BJ (cell line): ENCODE data around the gene PSD4. TPM values are rescaled to one million over a fixed set of nuclear protein-coding genes. Genes with fewer than 3 reads are reported as not detected.

ENCODE experiments used
- CTCF ChIA-PET: fragments of 350-600 bp; formaldehyde crosslinking; extraction: SDS; loops from one replicate; lab custom pipeline; 2021; ENCODE audit warnings: antibody characterized with exemption, inconsistent platforms; lab: Yijun Ruan, JAX
- POLR2A ChIA-PET: fragments of 300-600 bp; sonication (Branson Sonifier 250); formaldehyde crosslinking; extraction: SDS; loops from one replicate; lab custom pipeline; 2021; ENCODE audit warnings: antibody characterized with exemption; lab: Charles Lee
- DNase-seq: peaks from one replicate; pipeline ENCODE4 v3.0.0-alpha.2; 2011; ENCODE audit warnings: low read depth
- H3K27me3 ChIP-seq: 2 replicates; pipeline ENCODE4 v1.6.0; 2011; ENCODE audit warnings: low read length; ENCODE audit not compliant: control insufficient read depth, insufficient read depth
- H3K36me3 ChIP-seq: 2 replicates; pipeline ENCODE4 v1.5.1; 2011; ENCODE audit warnings: low read length; ENCODE audit not compliant: control insufficient read depth, insufficient read depth
- H3K4me3 ChIP-seq: 2 replicates; pipeline ENCODE4 v1.5.1; 2011; ENCODE audit warnings: low read depth, mild to moderate bottlenecking, control low read depth, low read length
- polyA plus RNA-seq: library from polyadenylated mRNA; depleted of rRNA; stranded (reverse); fragments of >200 nt; gene quantifications from 2 replicates; pipeline ENCODE4 v1.2.3, GENCODE V29; 2011; rRNA removed
- TF ChIP-seq, protein P1 (sequence below): IDR thresholded peaks from 2 replicates; pipeline ENCODE4 v1.5.1; 2011; ENCODE audit warnings: low read depth, mild to moderate bottlenecking, control low read depth, inconsistent platforms, low read length, moderate library complexity; ENCODE audit not compliant: insufficient read depth

PSD4 gene
- polyA plus RNA-seq, 1 experiment = 1.9 TPM

DNA sequence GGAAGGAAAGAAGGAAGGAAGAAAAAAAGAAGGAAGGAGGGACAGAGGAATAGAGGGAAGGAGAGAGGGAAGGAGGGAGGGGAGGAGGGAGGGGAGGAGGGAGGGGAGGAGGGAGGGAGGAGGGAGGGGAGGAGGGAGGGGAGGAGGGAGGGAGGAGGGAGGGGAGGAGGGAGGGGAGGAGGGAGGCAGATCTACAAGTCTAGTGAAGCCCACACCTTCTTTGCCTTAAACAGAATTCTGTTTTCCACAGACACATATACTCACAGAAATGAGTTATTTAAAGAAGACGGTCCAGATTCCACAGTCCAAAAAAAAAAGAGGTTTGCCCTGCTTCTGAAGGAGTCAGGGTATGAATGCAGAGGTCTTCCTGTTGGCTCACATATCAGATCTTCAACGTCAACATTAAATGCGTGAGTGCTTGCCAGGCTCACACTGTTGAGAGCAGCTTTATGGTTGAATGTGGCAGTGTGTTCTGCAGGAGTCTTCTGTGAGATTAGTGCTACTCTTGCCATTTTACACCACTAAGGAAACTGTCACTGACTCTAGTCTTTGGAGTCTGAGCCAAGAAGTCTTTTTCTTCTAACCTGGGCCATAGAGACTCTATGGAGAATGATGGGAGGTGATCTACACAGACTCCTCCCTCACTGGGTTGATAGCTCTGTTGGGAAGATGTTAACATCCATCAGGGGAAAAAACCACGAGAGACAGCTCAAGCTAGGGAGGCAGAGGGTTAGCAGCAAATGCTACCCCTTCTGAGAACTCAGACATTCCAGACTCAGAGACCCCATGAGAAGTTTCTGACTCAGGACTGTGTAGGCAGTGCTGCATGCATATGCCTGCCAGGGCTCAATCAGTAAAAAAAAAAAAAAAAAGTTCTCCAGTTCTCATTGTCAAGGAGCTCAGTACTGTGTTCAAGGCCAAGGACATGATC lies 81.6 kb downstream of the PSD4 start:
- ChIA-PET CTCF (interaction anchor here (0.8 to 2.4 kb wide), 7 partner anchors 9 to 117 kb away, joined by 3 to 7 read pairs (median 4); no protein-coding TSS in a partner anchor), POLR2A (no interaction called here)
- H3K27me3 ChIP-seq = no peaks in the 10 kb centered on the region
- TF ChIP-seq, protein P1, sequence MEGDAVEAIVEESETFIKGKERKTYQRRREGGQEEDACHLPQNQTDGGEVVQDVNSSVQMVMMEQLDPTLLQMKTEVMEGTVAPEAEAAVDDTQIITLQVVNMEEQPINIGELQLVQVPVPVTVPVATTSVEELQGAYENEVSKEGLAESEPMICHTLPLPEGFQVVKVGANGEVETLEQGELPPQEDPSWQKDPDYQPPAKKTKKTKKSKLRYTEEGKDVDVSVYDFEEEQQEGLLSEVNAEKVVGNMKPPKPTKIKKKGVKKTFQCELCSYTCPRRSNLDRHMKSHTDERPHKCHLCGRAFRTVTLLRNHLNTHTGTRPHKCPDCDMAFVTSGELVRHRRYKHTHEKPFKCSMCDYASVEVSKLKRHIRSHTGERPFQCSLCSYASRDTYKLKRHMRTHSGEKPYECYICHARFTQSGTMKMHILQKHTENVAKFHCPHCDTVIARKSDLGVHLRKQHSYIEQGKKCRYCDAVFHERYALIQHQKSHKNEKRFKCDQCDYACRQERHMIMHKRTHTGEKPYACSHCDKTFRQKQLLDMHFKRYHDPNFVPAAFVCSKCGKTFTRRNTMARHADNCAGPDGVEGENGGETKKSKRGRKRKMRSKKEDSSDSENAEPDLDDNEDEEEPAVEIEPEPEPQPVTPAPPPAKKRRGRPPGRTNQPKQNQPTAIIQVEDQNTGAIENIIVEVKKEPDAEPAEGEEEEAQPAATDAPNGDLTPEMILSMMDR = no peak
- peaks cover 7% of the 10 kb centered on the region for H3K36me3 ChIP-seq
- no peak for DNase-seq
- H3K4me3 ChIP-seq = no peak overlapping the region

DNA sequence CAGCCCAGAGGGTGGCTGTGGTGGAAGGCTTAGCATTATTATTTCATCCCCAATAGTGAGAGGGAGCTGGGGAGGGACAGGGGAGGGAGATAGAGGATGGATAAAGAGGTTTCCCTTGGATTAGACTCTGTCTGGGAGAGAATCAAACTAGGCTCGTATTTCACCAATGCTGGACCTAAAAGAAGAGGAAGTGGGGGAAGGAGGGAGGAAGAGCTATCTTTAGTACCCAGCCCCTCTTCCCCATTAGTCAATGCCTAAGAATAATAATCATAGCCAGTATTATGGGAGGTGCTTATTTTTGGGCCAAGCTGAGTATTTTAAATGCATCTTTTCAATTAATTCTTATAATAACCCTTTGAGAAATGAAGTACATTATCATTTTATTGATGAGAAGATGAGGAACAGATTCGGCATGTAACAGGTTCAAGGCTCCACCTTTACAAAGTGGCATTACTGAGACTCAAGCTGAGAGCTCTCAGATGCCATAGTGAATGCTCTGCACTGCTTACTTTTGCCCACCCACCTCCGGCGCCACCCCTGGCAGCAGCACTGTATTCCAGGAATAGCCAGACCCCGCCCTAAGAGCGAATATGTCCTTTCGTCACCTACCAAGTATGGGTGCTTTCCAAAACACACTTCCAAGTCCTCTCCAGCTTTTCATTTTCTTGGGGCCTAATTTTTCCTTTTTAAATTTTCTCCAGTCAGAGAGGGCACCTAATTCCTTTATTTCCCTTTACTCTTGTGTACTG lies 83.9 kb downstream of the PSD4 start:
- no peak overlapping the region for H3K4me3 ChIP-seq
- DNase-seq = no peak
- peaks cover 5% of the 10 kb centered on the region for H3K36me3 ChIP-seq
- ChIA-PET POLR2A (interaction anchor here (0.7 kb wide), 1 partner anchor 9 kb away, joined by 3 read pairs; no protein-coding TSS in a partner anchor), CTCF (interaction anchor here (0.6 to 2.4 kb wide), 11 partner anchors 8 to 121 kb away, joined by 3 to 19 read pairs (median 5); no protein-coding TSS in a partner anchor)
- TF ChIP-seq, protein P1 = no peak
- peaks cover 1% of the 10 kb centered on the region; the same call in 1 of the 2 replicates for H3K27me3 ChIP-seq

DNA sequence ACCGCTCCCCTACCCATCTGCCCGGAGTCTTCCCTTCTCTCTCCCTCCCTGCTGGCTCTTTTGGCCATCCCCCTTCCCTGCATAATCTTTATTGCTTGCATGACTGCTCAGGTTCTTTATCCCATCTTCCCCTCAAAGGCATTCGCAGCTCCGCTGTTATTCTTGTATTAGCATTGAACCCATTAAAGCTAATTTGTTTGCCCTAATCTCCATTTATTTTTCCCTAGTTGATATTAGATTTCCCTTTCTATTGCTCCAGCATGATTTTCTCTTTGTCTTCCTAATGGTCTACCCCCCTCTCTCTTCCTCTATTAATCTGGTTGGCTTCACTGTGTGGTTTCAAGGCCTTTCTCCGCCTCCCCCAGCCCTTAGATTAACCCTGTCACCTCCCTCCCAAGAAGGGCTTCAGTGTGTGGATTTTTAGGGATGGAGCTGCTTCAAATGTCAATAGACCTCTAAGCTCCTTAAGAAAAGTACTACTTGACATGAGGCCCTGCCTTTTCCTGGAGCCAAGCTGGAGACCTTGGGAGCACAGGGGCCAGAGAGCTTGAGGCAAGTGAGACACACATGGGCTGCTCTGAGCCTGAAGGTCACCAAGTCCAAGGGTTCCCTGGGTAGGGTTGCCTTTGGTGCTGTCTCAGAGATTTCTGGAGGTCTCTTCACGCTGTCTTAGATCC lies 84.8 kb downstream of the PSD4 start:
- TF ChIP-seq, protein P1 = no peak
- H3K27me3 ChIP-seq = peaks cover 1% of the 10 kb centered on the region; the same call in 1 of the 2 replicates
- no peak overlapping the region for H3K4me3 ChIP-seq
- H3K36me3 ChIP-seq = peaks cover 5% of the 10 kb centered on the region
- CTCF ChIA-PET = interaction anchor here (1.1 to 2.2 kb wide), 9 partner anchors 10 to 122 kb away, joined by 3 to 19 read pairs (median 6); no protein-coding TSS in a partner anchor
- DNase-seq = no peak
- POLR2A ChIA-PET = no interaction called here

Other genes starting within 250 kb of the PSD4 start
- gene IL36G, start 196.0 kb upstream of the PSD4 start, polyA plus RNA-seq = not detected in 2 replicates
- not detected in 2 replicates for gene IL36A, start 168.5 kb upstream of the PSD4 start, polyA plus RNA-seq
- not detected in 2 replicates for gene IL36B, start 121.1 kb upstream of the PSD4 start, polyA plus RNA-seq
- gene IL36RN, start 114.8 kb upstream of the PSD4 start, polyA plus RNA-seq = not detected in 2 replicates
- not detected in 2 replicates for gene IL1F10, start 106.0 kb upstream of the PSD4 start, polyA plus RNA-seq
- not detected in 2 replicates for gene IL1RN, start 46.4 kb upstream of the PSD4 start, polyA plus RNA-seq
- 1.1 and 1.6 TPM in 2 replicates for gene PAX8, start 105.0 kb downstream of the PSD4 start, polyA plus RNA-seq